Left lung (tissue), 10 donors: ENCODE results near the gene LZTS2. TPM values are rescaled to one million over a fixed set of nuclear protein-coding genes. Genes with fewer than 3 reads are reported as not detected.

Experiments used
- ATAC-seq: fragments of 200-7000 bp; cut with Tn5 transposase; one replicate; pipeline ENCODE4 v1.9.1; 2020; ENCODE audit warnings: moderate library complexity
- DNase-seq, 4 donors: peaks; one replicate each; pipeline ENCODE4 v3.0.0-alpha.2; 2013 to 2020
- H3K27ac ChIP-seq, 2 donors: fragments of 200-600 bp; sonication (generic) in 1 of 2; one replicate each; pipeline versions ENCODE4 v1.5.0 to v1.8.0; 2020 to 2021
- H3K27me3 ChIP-seq, 2 donors: fragments of 200-600 bp; sonication (generic) in 1 of 2; one replicate each; pipeline versions ENCODE4 v1.5.0 to v1.8.0; 2020 to 2021
- H3K36me3 ChIP-seq, 2 donors: fragments of 200-600 bp; sonication (generic) in 1 of 2; one replicate each; pipeline versions ENCODE4 v1.5.0 to v1.8.0; 2020 to 2021
- H3K4me1 ChIP-seq, 2 donors: fragments of 200-600 bp; one replicate each; pipeline ENCODE4 v1.8.0; 2021
- H3K4me3 ChIP-seq, 2 donors: fragments of 200-600 bp; sonication (generic) in 1 of 2; one replicate each; pipeline versions ENCODE4 v1.5.0 to v1.8.0; 2020 to 2021; ENCODE audit warnings: mild to moderate bottlenecking in 1 of 2
- H3K9me3 ChIP-seq, 2 donors: fragments of 200-600 bp; sonication (generic) in 1 of 2; one replicate each; pipeline versions ENCODE4 v1.5.0 to v1.8.0; 2020 to 2021
- intact Hi-C, 2 donors: fragments of 100-400 bp; cut with DNase I; formaldehyde crosslinking; loops; one replicate each; pipeline versions ENCODE4 v1.11.2 to v1.14.2; 2022
- polyA plus RNA-seq, 6 donors: library from polyadenylated mRNA; unstranded; fragments of 120-200 nt; gene quantifications; one replicate each; pipeline ENCODE4 v1.2.1, GENCODE V29; 2013; ENCODE audit not compliant: insufficient read length in 6 of 6
- total RNA-seq, 2 donors: library from RNA; stranded (reverse); fragmentation: NEBNext Ultra II Directional; extraction: Animal tissue kit (Norgen Biotek cat#: 25700); gene quantifications; one replicate each; pipeline ENCODE4 v1.2.1, GENCODE V29; 2021
- TF ChIP-seq, protein P1 (sequence below), 2 donors: fragments of 200-600 bp; sonication (generic) in 1 of 2; IDR thresholded peaks; one replicate each; pipeline versions ENCODE4 v1.5.0 to v1.8.0; 2021; ENCODE audit warnings: antibody characterized with exemption in 2 of 2
- donor health status: DM: no; HTN: yes; CAD: no.
- donor health status: DM: no; HTN: no; CAD: no.

The LZTS2 gene
- total and polyA plus RNA-seq, 8 donors = 45.2 to 65.7 (median 58.6) TPM

DNA sequence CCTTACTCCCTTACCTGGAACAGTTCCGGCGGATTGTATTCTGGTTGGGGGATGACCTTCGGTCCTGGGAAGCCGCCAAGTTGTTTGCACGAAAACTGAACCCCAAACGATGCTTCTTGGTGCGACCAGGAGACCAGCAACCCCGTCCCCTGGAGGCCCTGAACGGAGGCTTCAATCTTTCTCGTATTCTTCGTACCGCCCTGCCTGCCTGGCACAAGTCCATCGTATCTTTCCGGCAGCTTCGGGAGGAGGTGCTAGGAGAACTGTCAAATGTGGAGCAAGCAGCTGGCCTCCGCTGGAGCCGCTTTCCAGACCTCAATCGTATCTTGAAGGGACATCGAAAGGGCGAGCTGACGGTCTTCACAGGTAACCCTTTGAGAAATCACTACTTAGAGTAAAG is 10.5 kb upstream of the LZTS2 start:
- TF ChIP-seq, protein P1, sequence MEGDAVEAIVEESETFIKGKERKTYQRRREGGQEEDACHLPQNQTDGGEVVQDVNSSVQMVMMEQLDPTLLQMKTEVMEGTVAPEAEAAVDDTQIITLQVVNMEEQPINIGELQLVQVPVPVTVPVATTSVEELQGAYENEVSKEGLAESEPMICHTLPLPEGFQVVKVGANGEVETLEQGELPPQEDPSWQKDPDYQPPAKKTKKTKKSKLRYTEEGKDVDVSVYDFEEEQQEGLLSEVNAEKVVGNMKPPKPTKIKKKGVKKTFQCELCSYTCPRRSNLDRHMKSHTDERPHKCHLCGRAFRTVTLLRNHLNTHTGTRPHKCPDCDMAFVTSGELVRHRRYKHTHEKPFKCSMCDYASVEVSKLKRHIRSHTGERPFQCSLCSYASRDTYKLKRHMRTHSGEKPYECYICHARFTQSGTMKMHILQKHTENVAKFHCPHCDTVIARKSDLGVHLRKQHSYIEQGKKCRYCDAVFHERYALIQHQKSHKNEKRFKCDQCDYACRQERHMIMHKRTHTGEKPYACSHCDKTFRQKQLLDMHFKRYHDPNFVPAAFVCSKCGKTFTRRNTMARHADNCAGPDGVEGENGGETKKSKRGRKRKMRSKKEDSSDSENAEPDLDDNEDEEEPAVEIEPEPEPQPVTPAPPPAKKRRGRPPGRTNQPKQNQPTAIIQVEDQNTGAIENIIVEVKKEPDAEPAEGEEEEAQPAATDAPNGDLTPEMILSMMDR (IDR thresholded peaks at IDR 0.05) = no peak
- H3K36me3 ChIP-seq = peaks cover 0 to 49% of the 10 kb centered on the region in 2 donors
- no peaks in the 10 kb centered on the region for H3K9me3 ChIP-seq
- ATAC-seq (no peak), DNase-seq (no peak)
- H3K4me3 ChIP-seq = no peak overlapping the region
- intact Hi-C loops = no loop called here
- no peaks in the 10 kb centered on the region for H3K27me3 ChIP-seq
- no peak overlapping the region for H3K27ac ChIP-seq
- peaks cover 14 to 33% of the 10 kb centered on the region in 2 donors for H3K4me1 ChIP-seq

DNA sequence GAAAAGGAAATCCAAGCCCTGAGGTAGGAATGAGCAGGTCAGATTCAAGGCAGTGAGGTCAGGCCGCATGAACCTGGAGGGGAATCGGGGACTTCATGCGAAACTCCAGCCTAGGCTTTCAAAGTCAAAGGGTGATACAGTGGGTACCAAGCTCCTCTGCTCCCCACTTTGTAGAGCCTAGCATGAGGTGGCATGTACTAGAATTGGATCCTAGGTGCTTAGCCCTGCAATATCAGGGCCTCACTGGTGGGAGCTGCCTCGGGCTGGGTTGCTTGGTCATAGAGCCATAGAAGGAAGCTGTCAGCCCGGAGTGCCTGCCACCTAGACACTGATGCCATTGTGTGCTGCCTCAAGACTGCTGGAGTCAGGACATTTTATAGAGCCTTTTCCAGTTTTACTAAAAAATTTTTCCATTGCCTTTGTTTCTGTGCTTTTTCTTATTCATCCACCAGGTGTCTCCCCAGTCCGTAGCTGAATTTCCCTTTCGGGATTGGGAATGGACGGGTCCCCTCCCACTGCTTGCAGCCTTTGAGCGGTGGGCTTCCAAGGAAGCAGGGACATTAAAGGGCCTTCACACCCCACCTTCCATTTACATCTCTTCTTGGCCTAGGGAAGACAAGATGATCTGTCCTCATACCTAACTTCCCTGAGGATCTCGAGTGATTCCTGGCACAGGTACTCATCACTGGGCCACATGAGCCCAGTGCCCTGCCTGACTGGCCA is 5.5 kb upstream of the LZTS2 start:
- ATAC-seq = no peak
- no peak overlapping the region for H3K27ac ChIP-seq
- no peak overlapping the region for H3K4me3 ChIP-seq
- TF ChIP-seq, protein P1 (IDR thresholded peaks at IDR 0.05) = peak; percentile 47 to 64
- peaks cover 6 to 30% of the 10 kb centered on the region in 2 donors for H3K4me1 ChIP-seq
- intact Hi-C loops = no loop called here
- DNase-seq = peak in 2 of 4 donors; percentile 37 to 57
- H3K36me3 ChIP-seq = peaks cover 0 to 50% of the 10 kb centered on the region in 2 donors
- H3K27me3 ChIP-seq = no peaks in the 10 kb centered on the region
- H3K9me3 ChIP-seq = no peaks in the 10 kb centered on the region

DNA sequence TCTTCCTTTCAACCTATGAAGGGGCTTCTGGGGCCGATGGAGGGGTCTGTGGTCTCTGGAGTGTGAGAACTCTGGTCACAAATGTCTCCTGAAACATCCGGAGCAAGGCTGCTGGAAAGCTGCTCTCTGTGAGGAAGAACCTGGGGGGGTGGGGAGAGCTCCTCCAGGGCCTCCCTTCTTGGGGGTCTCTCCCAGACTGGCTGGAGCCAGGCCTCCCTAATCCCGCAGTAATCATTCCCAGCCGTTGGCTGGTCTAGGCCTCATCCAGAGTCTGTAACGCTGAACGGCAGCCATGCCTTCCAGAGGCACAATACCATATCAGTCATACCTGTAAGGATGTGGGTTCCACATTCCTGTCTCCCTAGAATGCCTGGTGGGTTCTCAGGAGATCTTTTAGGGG is 4.4 kb upstream of the LZTS2 start:
- Histone ChIP-seq H3K27me3 (no peaks in the 10 kb centered on the region), H3K27ac (no peak overlapping the region), H3K36me3 (peaks cover 0 to 40% of the 10 kb centered on the region in 2 donors), H3K4me1 (peaks cover 6 to 25% of the 10 kb centered on the region in 2 donors), H3K9me3 (no peaks in the 10 kb centered on the region), H3K4me3 (no peak overlapping the region)
- DNase-seq (no peak), ATAC-seq (no peak)
- intact Hi-C loops = no loop called here
- TF ChIP-seq, protein P1 (IDR thresholded peaks at IDR 0.05) = no peak

DNA sequence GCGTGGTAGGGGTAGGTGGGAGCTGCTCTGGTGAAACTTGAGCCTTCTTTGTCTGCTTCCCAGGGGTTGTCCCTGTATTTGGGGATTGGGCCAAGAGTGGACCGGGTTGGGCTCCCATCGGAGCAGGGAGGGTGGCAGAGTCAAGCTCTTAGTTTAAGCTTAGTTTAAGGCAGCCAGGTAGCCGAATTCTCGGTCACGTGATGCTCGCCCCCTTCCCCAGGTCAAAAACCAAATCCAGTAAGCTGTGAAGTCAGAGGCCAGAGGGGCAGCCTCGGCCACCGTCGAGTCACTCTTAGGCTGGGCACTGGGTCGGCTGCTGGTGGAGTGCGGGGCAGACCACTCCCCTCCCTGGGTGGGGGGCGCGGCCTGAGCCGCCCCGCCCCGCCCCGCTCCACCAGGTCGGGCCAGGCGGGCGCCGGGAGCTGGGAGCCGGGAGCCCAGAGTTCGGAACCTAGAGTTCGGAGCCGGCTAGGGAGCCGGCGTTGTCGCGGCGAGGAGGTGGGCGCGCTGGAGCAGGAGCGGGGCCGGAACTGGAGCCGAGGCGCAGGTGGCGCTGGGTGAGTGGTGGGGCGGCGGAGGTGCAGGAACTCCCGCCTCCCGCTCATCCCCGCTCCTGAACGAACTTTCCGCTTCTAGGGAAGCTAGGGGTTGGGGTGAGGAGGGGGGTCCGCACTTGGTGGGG is 2.8 kb upstream of the LZTS2 start:
- TF ChIP-seq, protein P1 (IDR thresholded peaks at IDR 0.05) = no peak
- H3K9me3 ChIP-seq = no peaks in the 10 kb centered on the region
- ATAC-seq = peak; percentile 32
- intact Hi-C loops = no loop called here
- peak in 1 of 4 donors; percentile 87 for DNase-seq
- H3K36me3 ChIP-seq = peaks cover 0 to 24% of the 10 kb centered on the region in 2 donors
- H3K4me1 ChIP-seq = peaks cover 20 to 42% of the 10 kb centered on the region in 2 donors
- peak overlapping the region; percentile 94 to 100 for H3K27ac ChIP-seq
- H3K4me3 ChIP-seq = peak overlapping the region; percentile 60 to 90
- H3K27me3 ChIP-seq = no peaks in the 10 kb centered on the region
